DMS114 treated with DMSO at 0.1 percent for 48 hours (cell line): ENCODE data around the gene IQCE.

Experiments
- DNase-seq: peaks from one replicate; lab custom pipeline; 2025; ENCODE audit not compliant: unreplicated experiment; lab: John Stamatoyannopoulos, UW

The IQCE gene

GRCh38 chr7:2613098-2613930 lies 54.5 kb downstream of the IQCE start:
- DNase-seq, result no peak

GRCh38 chr7:2613931-2614600 lies 55.3 kb downstream of the IQCE start:
- no peak for DNase-seq

- no peak for DNase-seq
Observed at GRCh38 chr7:2614631-2615330, 56.0 kb downstream of the IQCE start.

- no peak for DNase-seq
Observed at GRCh38 chr7:2616387-2617324, 57.9 kb downstream of the IQCE start.

GRCh38 chr7:2617325-2617905 lies 58.6 kb downstream of the IQCE start:
- no peak for DNase-seq

GRCh38 chr7:2619116-2619515 lies 60.3 kb downstream of the IQCE start:
- DNase-seq, result no peak

- no peak for DNase-seq
Observed at GRCh38 chr7:2621061-2621828, 62.5 kb downstream of the IQCE start.

- no peak for DNase-seq
Observed at GRCh38 chr7:2621948-2622640, 63.3 kb downstream of the IQCE start.

GRCh38 chr7:2622869-2623697 lies 64.3 kb downstream of the IQCE start:
- DNase-seq, result no peak

- DNase-seq, result no peak
Observed at GRCh38 chr7:2623698-2624014, 64.9 kb downstream of the IQCE start.

GRCh38 chr7:2624293-2624886 lies 65.6 kb downstream of the IQCE start:
- DNase-seq, result no peak

GRCh38 chr7:2626498-2627117 lies 67.8 kb downstream of the IQCE start:
- DNase-seq, result no peak

- DNase-seq, result no peak
Observed at GRCh38 chr7:2627258-2628129, 68.7 kb downstream of the IQCE start.

GRCh38 chr7:2628130-2628482 lies 69.3 kb downstream of the IQCE start:
- no peak for DNase-seq

- DNase-seq, result no peak
Observed at GRCh38 chr7:2628891-2629290, 70.1 kb downstream of the IQCE start.

GRCh38 chr7:2629746-2630681 lies 71.2 kb downstream of the IQCE start:
- DNase-seq, result no peak
